ENCODE measurements around the gene RPUSD4.
"Not testable (repeated sequence)": the region's sequence is repeated elsewhere in the genome, so short reads cannot be mapped to it uniquely, and the experiment has no call there.

Gene RPUSD4, protein sequence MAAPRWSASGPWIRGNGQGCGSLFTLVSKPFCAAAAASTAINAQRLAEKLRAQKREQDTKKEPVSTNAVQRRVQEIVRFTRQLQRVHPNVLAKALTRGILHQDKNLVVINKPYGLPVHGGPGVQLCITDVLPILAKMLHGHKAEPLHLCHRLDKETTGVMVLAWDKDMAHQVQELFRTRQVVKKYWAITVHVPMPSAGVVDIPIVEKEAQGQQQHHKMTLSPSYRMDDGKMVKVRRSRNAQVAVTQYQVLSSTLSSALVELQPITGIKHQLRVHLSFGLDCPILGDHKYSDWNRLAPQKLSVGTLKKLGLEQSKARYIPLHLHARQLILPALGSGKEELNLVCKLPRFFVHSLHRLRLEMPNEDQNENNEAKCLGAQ

DNA sequence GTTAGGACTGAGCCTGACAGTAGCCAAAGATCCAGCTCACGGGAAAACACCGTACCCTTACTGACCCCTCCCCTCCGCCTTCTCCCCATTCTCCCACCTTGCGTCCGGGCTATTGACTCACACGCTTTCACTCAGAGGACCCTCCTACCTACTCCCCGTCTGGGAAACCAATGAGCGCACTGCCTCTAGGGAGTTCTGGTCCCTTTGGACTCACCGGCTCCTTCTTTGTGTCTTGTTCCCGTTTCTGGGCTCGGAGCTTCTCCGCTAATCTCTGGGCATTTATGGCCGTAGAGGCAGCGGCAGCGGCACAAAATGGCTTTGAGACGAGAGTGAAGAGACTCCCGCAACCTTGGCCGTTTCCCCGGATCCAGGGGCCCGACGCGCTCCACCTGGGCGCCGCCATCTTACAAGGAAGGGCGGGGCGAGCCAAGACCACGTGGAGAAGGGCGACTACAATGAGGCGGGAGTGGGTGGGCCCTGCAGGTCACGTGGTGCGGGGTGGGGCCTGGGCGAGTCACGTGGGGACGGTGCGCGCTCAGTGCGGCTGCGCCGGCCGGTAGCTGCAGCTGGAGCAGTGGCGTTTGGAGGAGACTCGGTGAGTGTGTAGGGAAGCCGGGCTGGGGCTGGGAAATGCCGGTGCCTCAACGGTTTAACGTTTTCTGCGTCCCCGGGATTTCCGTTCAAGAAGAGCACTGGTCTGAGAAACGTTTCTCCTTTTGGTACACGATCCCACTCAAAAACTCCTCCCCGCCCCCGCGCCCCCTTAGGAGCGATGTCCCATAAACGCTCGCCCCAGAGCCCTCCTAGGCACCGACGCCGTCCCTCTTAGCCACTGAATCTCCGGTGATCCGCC, at the start of gene RPUSD4, which contains the start of gene FAM118B:
Gene RPUSD4, minus strand, starts transcription at position 415 of the 853 bp plus-strand sequence. Its CDS starts 12 bp downstream, at position 403.
Gene FAM118B, plus strand, starts transcription at position 547 of the 853 bp plus-strand sequence. CDS start 23,220 bp downstream, outside the sequence.
- DNase-seq (ENCODE audit: low read depth in 2 of 2) = peak; percentile 97 to 99

DNA sequence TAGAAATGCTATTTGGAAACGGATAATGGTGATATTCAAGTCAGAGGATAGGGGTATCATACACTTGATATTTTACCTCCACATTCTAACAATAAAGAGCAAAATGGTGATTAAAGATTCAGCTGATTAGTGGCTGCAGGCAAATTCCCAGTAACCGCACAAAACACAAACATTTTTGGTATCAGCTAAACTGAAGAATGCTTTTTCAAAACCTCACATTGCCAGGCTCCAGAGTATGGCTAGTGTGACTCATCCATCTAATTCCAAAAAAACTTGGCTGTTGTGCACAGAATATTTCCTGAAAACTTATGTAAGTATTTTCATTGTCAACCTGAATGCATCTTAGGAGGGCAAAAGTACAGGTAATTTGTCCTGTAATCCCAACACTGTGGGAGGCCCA, 46.3 kb upstream of the RPUSD4 start:
- DNase-seq (ENCODE audit: low read depth in 2 of 2) = no peak

DNA sequence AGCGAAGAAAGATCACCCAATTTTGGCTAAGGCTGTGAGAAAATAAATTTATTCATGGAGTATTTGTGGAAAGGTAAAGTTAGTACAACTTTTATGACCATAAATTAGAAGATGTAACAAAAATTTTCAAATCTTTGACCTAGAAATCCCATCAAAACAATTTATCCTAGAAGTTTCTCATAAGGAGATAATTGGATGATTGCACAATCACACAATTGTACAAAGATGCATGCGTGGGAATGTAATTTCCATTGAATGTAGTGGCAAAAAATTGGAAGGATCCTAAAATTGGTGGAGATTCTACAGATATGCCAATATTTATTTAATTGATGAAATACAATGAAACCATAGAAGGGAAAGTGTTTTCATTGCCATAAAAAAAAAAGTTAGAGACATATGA, 45.7 kb upstream of the RPUSD4 start:
- no peak for DNase-seq (ENCODE audit: low read depth in 2 of 2)

DNA sequence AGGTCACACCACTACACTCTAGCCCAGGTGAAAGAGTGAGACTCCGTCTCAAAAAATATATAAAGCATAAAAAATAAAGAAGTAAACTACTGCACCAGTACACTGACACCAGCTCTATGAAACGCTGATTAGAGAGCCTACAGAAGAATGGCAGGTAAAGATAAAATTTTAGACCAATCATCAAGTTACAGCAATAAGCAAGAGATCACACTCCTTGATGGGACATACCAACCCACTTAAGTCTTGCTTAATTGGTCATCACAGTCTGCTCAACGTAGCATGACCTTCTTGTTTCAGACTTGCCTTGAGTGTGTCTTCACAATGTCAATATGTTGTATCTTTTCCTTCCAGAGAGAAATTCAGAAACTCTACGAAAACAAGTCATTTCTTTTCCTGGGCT, 44.8 kb upstream of the RPUSD4 start:
- no peak for DNase-seq (ENCODE audit: low read depth in 2 of 2)

DNA sequence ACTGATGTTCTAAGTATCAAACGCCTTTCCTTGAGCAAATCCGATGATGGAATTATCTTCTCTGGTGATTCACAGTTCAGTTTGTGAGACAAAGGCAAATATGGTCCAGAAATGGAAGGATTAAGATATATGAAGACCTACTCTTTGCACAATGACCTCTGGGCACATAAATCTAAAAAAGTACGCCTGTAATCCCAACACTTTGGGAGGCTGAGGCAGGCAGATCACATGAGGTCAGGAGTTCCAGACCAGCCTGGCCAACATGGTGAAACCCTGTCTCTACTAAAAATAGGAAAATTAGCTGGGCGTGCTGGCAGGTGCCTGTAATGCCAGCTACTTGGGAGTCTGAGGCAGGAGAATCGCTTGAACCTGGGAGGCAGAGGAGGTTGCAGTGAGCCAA, 44.1 kb upstream of the RPUSD4 start:
- DNase-seq (ENCODE audit: low read depth in 2 of 2) = not testable (repeated sequence)

DNA sequence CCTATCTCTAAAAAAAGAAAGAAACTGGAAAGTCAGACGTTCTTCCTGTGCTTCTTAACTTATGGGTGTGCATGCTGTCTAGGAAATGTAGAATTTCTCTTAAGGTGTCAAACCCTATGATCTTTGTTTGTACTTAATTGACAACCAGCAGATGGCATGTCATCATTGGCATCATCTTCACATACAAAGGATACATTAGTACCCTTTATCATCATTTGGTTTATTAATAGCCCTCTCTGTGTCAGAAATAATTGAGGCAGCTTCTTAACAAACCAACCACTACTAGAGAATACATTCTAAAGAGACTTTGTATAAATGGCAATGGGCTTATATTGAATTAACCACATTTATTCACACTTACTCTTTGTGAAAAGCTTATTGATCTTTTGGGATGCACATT, 43.4 kb upstream of the RPUSD4 start:
- DNase-seq (ENCODE audit: low read depth in 2 of 2) = no peak

DNA sequence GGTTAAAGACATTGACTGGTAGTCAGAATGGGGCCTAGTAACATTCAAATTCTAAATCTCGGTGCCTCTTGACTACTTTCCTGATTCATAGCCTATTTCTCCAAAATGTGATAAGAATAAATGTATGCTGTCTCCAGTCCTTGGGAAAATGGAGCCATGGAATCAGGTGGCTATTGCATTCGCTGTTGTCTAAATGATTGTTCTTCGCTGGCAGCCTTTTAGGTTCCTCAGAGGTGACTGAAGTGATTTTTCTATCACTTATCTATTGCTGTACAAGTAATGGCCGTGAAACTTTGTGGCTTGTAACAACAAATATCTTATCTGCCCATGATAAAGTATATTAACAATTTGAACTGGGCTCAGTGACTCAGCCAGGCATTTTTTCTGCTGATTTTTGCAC, 41.8 kb upstream of the RPUSD4 start:
- no peak for DNase-seq (ENCODE audit: low read depth in 2 of 2)

DNA sequence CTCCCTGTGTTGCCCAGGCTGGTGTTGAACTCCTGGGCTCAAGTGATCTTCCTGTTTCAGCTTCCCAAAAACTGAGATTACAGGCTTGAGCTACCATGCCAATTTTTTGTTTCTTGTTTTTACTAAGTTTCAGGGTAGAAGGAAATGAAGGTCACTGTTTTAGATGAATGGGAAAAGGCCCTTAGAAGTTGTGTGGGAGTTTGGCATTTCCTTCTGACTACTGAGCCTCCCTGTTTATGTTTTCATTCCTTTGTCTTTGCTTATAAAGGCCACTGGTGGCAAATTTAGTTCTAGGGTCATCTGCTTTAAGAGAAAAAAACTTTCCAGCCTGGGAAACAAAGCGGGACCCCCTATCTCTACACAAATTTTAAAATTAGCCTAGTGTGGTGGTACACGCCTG, 35.2 kb upstream of the RPUSD4 start:
- DNase-seq (ENCODE audit: low read depth in 2 of 2) = no peak

DNA sequence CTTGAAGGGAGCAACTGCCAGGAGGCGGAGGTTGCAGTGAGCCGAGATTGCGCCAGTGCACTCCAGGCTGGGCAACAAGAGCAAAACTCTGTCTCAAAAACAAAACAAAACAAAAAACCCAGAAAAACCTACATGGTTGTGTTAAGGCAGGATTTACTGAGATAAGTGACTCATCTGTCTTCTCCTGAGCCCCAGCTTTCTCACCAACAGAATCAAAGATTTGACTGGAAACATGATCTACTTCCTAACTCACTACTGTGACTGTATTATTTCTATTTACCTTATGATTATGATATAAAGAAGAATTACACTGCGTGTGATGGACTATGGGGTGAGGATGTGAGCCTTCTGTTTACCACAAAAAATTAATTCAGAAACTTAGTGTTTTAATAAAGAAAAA, 21.9 kb upstream of the RPUSD4 start:
- DNase-seq (ENCODE audit: low read depth in 2 of 2) = no peak

DNA sequence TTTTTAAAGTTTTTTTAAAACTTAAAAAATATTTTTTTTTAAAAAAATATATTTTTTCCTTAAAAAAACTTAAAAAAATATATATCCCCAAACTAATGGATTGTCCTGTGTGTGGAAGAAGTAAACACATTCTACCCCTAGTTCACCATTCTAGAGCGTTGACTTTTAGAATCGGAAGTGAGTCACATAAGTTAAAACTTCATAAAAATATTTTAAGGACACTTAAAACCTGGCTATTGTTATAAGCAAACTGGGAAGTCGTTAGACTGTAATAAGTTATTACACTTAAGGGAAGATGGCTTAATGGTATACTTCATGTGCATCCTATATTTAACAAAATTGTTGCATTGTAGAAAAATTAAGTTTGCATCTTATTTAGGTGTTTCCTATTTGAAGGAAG, 21.2 kb upstream of the RPUSD4 start:
- no peak for DNase-seq (ENCODE audit: low read depth in 2 of 2)

DNA sequence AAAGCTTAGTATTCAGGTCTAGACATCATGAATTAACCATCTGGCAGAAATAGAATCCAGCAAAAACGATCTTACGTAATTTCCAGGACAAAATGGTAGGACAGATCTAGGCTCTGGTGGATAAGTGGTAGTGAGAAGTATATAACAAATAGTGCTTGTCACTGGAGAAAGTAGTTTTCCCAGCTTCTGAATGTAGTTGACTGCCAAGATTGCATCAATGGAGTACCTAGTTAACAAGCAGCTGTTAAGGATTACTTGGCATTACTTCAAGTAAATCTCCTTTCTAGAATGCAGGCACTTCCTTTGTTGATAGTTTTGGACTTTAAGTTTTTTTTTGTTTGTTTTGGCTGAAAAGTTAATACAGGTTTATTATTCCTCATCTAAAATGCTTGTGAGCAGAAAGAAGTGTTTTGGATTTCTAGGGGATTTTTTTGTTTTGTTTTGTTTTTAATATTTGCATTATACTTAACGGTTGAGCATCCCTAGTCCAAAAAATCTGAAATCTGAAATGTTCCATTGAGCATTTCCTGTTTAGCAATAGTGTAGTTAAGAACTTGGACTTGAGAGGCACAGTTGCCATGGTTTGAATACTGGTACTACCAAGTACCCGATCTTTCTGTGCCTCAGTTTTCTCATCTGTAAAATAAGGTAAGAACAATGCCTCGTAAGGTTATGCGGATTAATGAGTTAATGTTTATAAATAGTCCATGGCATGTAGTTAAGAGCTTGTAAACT, 20.4 kb upstream of the RPUSD4 start:
- no peak for DNase-seq (ENCODE audit: low read depth in 2 of 2)

DNA sequence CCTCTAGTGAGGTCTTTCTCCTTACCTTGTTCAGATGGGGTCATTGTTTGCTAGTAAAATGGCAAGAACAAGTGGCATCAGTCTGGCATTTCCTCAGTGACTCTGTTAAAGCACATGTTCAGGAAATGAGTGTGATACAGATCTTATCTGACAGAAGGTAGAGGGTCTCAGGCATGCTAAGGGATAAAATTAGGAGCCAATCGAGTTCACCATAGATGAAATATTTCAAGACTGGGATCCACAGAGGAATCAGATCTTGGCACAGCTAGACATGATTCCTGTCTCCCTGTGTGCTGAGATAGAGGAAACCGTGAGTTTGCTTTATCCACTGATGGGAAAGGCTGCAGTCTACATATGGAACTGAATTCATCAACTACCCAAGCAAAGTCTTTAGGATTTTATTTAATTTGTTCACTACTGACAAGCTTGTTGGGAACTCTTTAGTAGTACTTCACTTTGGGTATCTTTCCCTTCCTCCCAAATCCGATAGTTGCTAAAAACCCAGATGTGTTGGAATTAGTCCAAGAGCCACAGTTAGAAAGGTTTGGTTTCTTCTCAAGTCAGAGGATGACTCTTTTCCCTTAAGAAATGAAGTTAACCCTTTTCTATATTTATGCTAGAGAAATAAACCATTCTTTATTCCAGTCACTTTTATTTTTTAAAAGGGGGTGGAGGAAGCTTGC, 18.5 kb upstream of the RPUSD4 start:
- DNase-seq (ENCODE audit: low read depth in 2 of 2) = no peak

DNA sequence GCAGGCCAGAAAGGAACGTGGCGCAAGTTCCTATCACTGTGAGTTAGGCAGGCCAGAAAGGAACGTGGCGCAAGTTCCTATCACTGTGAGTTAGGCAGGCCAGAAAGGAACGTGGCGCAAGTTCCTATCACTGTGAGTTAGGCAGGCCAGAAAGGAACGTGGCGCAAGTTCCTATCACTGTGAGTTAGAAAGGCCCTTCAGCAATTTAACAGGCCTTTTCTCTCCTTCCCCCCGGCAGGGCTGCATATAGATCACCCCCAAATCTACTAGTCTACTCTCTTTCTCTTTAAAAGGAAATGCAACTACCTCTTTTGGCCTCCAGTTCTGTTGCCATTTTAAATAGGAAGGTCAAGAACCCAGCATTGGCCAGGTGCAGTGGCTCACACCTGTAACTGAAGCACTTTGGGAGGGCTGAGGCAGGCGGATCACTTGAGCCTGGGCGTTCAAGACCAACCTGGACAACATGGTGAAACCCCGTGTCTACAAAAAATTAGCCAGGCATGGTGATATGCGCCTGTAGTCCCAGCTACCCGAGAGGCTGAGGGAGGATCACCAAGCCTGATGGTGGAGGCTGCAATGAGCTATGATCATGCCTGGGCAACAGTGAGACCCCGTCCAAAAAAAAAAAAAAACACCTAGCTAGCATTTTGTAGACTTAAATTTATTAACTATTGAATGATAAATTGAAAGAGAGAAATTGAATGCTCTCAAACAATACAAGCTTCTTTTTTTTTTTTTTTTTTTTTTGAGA, 15.1 kb upstream of the RPUSD4 start:
- no peak for DNase-seq (ENCODE audit: low read depth in 2 of 2)

DNA sequence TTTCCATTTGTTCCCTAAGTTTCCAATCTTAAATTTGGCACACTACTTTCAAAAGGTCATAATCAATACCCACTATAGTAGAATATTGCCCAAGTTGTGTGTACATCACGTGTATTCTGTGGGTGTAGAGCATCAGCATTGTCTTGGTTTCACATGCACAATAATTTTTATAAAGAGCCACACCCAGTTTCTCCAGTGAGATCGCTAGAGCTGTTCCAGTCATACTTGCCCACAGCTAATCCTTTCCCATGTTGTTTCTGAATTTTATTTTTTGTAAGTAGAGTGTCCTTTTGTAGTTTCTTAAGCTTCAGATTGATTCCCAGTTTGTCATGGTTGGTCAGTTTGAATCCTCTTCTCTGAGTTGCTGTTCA, 13.8 kb upstream of the RPUSD4 start:
- no peak for DNase-seq (ENCODE audit: low read depth in 2 of 2)

DNA sequence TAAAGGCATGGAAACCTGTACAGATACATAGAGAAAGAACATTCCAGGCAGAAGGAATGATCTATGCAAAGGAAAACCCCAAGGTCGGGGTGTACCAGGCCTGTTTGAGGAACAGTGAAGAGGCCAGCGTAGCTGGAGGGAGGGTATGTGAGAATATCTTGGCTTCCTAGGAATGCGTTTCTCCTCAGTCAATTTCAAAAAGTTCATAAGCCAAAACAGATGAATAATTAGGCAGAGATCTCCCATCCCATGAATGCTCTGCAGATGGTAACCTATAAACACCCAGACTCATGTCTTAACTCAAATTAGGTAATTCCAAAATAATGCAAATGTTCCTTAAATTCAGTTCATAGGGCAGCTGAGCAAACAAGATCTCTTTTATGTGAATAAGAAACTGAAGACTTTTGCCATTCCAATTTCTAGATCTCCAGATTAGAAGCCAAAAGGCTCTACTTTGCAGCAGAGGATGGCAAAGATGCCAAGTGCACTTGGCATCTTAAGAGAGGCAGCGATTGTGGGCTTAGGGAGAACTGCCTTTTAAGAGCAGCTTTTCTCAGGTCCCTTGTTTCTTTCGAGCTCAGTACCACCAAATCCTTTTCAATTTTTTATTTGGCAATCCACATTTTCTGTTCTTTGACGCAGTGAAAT, 13.3 kb upstream of the RPUSD4 start:
- no peak for DNase-seq (ENCODE audit: low read depth in 2 of 2)

DNA sequence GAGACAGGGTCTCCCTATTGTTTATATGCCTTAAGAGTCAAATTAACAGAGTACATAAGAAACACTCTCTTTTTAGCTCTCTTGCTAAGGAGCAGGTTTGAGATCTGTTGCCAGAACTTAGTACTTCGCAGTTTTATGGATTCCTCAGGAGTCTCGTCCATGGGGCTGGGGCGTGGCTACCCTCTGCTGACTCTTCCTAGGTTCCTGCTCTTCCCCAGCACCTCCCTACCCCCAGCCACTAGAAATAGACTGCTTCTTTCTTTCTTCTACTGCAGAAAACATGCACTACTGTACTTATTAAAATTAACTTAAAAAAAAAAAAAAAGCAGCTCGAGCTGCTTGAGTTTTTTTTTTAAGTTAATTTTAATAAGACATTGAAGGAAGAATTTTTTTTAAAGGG, 8.1 kb upstream of the RPUSD4 start:
- no peak for DNase-seq (ENCODE audit: low read depth in 2 of 2)

DNA sequence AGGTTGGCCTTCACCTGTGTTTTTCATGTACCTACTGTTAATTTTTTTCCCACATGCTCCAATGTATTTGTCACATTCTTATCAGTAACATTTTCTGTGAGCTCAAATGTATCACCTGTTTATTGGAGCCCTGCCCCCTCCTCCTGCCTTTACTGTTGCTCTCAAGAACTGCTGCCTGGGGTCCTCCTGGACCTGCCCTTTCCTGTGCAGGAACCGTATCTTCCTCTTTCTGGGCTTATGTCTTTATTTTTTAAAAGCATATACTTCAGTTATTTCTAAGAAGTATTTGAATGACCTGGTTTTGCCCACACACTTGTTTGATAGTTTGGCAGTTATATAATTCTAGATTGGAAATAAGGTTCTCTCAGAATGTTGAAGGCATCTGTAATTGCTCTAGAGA, 6.0 kb upstream of the RPUSD4 start:
- DNase-seq (ENCODE audit: low read depth in 2 of 2) = no peak

DNA sequence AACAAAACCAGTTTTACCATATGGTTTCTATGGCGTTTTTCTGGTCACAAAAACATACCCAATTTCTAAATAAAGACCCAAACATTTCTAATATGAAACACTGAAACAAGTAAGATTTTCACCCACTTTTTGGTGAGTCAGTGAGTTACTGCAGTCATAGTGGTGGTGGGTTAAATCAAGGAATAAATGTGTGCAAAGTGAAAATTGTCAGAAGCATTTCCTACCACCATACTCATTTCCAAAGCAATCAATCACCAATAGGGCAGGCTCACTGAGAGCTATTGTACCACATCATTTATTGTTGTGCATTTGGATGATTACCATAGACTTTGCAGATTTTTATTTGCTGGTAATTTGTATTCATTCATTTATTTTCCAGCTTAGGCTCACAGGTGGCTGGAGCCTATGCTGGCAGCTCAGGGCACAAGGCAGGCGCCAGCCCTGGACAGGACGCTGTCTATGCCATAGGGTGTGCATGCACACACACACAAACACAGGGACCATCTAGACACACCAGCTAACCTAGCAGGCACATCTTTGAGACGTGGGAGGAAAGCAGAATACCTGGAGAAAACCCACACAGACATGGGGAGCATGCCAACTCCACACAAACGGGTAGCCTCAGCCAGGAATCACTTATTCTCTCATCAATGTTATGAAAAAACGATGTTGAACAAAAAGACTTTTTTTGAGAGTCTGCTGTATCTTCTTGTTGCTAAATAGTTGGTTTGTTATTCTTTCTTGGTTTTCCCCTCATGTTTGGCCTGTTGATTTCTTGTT, 5.3 kb upstream of the RPUSD4 start:
- no peak for DNase-seq (ENCODE audit: low read depth in 2 of 2)

DNA sequence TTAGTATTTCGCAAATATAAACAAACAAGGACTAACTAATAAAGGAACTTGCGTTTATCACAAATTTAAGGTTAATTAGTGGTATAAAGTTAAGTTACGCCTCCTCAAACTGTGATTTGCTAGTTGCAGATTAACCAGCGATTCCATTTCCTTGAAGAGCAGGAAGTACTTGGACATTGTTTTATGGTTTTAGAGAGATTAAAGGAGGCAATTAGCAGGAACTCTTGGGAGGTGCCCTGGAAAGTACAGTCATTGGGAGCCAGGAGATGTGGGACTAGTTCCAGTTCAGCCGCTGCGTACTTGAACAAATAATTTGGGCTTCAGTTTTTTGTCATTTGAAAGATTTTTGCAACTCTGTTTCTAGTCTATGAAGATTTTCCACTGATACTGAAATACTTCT, 3.4 kb upstream of the RPUSD4 start:
- DNase-seq (ENCODE audit: low read depth in 2 of 2) = no peak

DNA sequence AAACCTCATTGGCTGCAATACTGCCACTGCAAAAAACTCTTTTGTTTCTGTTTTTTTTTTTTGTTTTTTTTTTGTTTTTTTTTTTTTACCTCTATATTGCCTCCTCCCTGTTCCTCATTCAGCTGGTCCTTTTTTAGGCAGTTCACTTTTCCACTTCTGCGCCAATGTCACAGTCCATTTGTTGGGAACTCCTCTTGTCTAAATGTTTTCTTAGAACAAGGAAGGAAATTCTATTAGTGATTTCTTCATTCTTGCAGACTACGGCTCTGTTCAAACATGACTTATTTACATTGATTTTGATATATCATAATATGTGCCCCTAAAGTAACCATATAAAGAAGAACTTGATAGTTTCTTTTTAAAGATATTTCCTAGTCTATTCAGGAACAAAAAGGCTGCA, 3.0 kb upstream of the RPUSD4 start:
- DNase-seq (ENCODE audit: low read depth in 2 of 2) = no peak

Data from stimulated activated CD4-positive, alpha-beta T cell treated with anti-CD3 and anti-CD28 coated beads, Interleukin-12 subunit alpha, Interleukin-12 subunit beta, amount 100 ng/mL, for 24 hours (primary cell).